A673 (cell line): ENCODE results near the gene TCERG1L. TPM values are rescaled to one million over a fixed set of nuclear protein-coding genes. Genes with fewer than 3 reads are reported as not detected.

Experiments
- BruUV-seq: library from RNA; stranded (reverse); fragments of 400-500 nt; replicated peaks from 2 replicates; lab custom pipeline; 2021; lab: Mats Ljungman, UMichigan
- CTCF ChIA-PET: fragments of 300-600 bp; sonication (Branson Sonifier 250); formaldehyde crosslinking; loops from one replicate; lab custom pipeline; 2022; ENCODE audit warnings: antibody characterized with exemption; lab: Charles Lee
- POLR2A ChIA-PET: fragments of 300-600 bp; sonication (Branson Sonifier 250); formaldehyde crosslinking; loops from one replicate; lab custom pipeline; 2022; ENCODE audit warnings: antibody characterized with exemption; ENCODE audit not compliant: low non-redundant PET; lab: Charles Lee
- DNase-seq: peaks from one replicate; pipeline ENCODE4 v3.0.0-alpha.2; 2015; ENCODE audit warnings: low spot score
- H3K27ac ChIP-seq: fragments of 200-600 bp; sonication (generic); 2 replicates; pipeline ENCODE4 v1.5.1; 2016; ENCODE audit warnings: mixed run types, low read depth, mild to moderate bottlenecking, mixed read lengths, antibody characterized with exemption, low read length; ENCODE audit not compliant: poor library complexity, severe bottlenecking
- H3K27me3 ChIP-seq: fragments of 200-600 bp; sonication (generic); replicated peaks from 2 replicates; pipeline ENCODE4 v1.6.1; 2017; ENCODE audit warnings: mixed run types, low read depth, mild to moderate bottlenecking, mixed read lengths, antibody characterized with exemption, low read length; ENCODE audit not compliant: insufficient read depth, poor library complexity
- H3K36me3 ChIP-seq: fragments of 200-600 bp; sonication (generic); 2 replicates; pipeline ENCODE4 v1.6.1; 2016; ENCODE audit warnings: mixed run types, mild to moderate bottlenecking, mixed read lengths, antibody characterized with exemption, low read length; ENCODE audit not compliant: insufficient read depth, poor library complexity, severe bottlenecking
- H3K4me1 ChIP-seq: fragments of 200-600 bp; sonication (generic); 2 replicates; pipeline ENCODE4 v1.6.1; 2017; ENCODE audit warnings: mixed run types, mild to moderate bottlenecking, mixed read lengths, antibody characterized with exemption, low read length; ENCODE audit not compliant: insufficient read depth, poor library complexity, severe bottlenecking
- H3K4me3 ChIP-seq: fragments of 200-600 bp; sonication (generic); 2 replicates; pipeline ENCODE4 v1.5.1; 2016; ENCODE audit warnings: low read depth, mixed run types, mild to moderate bottlenecking, mixed read lengths, low read length; ENCODE audit not compliant: poor library complexity, severe bottlenecking
- H3K9me3 ChIP-seq: fragments of 200-600 bp; sonication (generic); 2 replicates; pipeline ENCODE4 v1.6.1; 2016; ENCODE audit warnings: mixed run types, low read depth, mild to moderate bottlenecking, mixed read lengths, antibody characterized with exemption, low read length; ENCODE audit not compliant: poor library complexity, severe bottlenecking
- EZH2 ChIP-seq: fragments of 200-600 bp; sonication (generic); IDR thresholded peaks from 2 replicates; pipeline ENCODE4 v1.6.1; 2017; ENCODE audit warnings: borderline replicate concordance, low read depth, mild to moderate bottlenecking, mixed read lengths, antibody characterized with exemption, low read length; ENCODE audit not compliant: poor library complexity, severe bottlenecking
- intact Hi-C: fragments of 100-400 bp; cut with micrococcal nuclease; formaldehyde crosslinking; loops from one replicate; pipeline ENCODE4 v1.10.0; 2022; ENCODE audit not compliant: unreplicated experiment
- total RNA-seq: library from RNA; stranded (reverse); gene quantifications from 2 replicates; pipeline ENCODE4 v1.2.3, GENCODE V29; 2021
- TF ChIP-seq, protein P1 (sequence below): fragments of 300-800, 200-600 bp; sonication (generic); conservative IDR thresholded peaks from 2 replicates; pipeline ENCODE4 v1.5.1; 2017; ENCODE audit warnings: low read depth, mild to moderate bottlenecking, antibody characterized with exemption, low read length, moderate library complexity, mixed read lengths

The TCERG1L gene
- total RNA-seq, 1 experiment from 2014 or later = 16.3 TPM

DNA sequence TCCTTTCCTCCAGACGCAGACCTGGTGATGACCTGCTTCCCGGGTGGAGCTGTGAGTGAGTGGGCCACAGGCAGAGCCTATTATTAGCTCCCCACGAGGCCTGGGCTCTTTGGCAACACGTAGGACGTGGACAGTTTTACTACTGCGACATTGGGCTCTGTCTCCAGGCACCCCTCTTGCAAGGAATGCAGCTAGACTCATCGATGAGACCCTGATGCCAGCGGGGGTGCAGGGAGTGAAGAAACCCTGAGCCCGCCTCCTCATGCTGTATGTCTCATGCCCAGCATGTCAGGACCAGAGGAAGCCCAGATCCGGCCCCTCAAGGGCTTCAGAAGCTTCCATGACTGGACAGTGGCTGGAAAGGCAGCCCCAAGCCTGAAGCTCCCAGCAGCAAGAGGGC lies 161.9 kb downstream of the TCERG1L start:
- Histone ChIP-seq H3K27ac (no peak overlapping the region), H3K4me1 (peaks cover 25% of the 10 kb centered on the region), H3K27me3 (no peaks in the 10 kb centered on the region), H3K9me3 (no peaks in the 10 kb centered on the region), H3K36me3 (no peaks in the 10 kb centered on the region), H3K4me3 (no peak overlapping the region)
- BruUV-seq = no TSS peak
- TF ChIP-seq, protein P1, sequence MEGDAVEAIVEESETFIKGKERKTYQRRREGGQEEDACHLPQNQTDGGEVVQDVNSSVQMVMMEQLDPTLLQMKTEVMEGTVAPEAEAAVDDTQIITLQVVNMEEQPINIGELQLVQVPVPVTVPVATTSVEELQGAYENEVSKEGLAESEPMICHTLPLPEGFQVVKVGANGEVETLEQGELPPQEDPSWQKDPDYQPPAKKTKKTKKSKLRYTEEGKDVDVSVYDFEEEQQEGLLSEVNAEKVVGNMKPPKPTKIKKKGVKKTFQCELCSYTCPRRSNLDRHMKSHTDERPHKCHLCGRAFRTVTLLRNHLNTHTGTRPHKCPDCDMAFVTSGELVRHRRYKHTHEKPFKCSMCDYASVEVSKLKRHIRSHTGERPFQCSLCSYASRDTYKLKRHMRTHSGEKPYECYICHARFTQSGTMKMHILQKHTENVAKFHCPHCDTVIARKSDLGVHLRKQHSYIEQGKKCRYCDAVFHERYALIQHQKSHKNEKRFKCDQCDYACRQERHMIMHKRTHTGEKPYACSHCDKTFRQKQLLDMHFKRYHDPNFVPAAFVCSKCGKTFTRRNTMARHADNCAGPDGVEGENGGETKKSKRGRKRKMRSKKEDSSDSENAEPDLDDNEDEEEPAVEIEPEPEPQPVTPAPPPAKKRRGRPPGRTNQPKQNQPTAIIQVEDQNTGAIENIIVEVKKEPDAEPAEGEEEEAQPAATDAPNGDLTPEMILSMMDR = no peak
- no peak for TF ChIP-seq EZH2
- ChIA-PET POLR2A (no interaction called here), CTCF (no interaction called here)
- no peak for DNase-seq
- intact Hi-C loops = no loop called here

DNA sequence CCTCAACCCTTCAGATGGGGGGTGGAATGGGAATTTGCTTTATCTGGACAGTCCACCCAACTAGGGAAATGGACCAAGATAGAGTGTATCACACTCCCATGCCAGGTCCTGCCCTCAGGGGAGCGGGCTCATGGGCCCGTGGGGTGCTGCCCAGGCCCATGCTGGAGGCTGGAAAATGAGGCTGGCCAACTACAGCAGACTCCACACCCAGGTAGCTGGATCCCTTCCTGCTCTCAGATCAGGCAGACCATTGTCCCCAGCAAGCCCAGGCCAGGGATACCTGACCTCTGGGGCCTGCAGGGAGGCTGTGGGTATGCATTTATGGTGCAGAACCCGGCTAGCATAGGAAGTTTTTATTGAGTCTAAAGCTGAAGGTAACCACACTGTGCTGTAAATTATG lies 162.4 kb downstream of the TCERG1L start:
- Histone ChIP-seq H3K27ac (no peak overlapping the region), H3K36me3 (no peaks in the 10 kb centered on the region), H3K4me1 (peaks cover 30% of the 10 kb centered on the region), H3K9me3 (no peaks in the 10 kb centered on the region), H3K27me3 (no peaks in the 10 kb centered on the region), H3K4me3 (no peak overlapping the region)
- DNase-seq = no peak
- no TSS peak for BruUV-seq
- POLR2A ChIA-PET = no interaction called here
- TF ChIP-seq, protein P1 = no peak
- TF ChIP-seq EZH2 = no peak
- intact Hi-C loops = no loop called here
- CTCF ChIA-PET = no interaction called here

DNA sequence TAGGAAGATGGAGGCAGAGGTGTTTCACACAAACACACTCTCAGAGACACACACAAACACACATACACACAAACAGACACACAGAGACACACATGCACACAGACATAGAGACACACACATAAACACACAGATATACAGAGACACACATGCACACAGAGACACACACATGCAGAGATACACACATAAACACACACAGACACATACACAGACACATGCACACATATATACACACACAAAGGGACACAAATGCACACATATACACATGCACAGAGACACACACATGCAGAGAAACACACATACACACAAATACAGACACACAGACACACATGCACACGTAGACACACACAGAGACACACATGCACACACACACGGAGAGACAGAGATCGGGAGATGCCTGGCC lies 163.3 kb downstream of the TCERG1L start:
- peaks cover 34% of the 10 kb centered on the region for H3K4me1 ChIP-seq
- no TSS peak for BruUV-seq
- H3K27me3 ChIP-seq = no peaks in the 10 kb centered on the region
- no peak for DNase-seq
- H3K27ac ChIP-seq = no peak overlapping the region
- no peaks in the 10 kb centered on the region for H3K9me3 ChIP-seq
- POLR2A ChIA-PET = interaction anchor here (0.8 kb wide), 1 partner anchor 1602 kb away, joined by 4 read pairs; no protein-coding TSS in a partner anchor
- no peaks in the 10 kb centered on the region for H3K36me3 ChIP-seq
- intact Hi-C loops = no loop called here
- TF ChIP-seq, protein P1 = no peak
- TF ChIP-seq EZH2 = no peak
- no peak overlapping the region for H3K4me3 ChIP-seq
- CTCF ChIA-PET = no interaction called here
